ENCODE data around the gene NFAM1. TPM values are rescaled to one million over a fixed set of nuclear protein-coding genes. Genes with fewer than 3 reads are reported as not detected.

The NFAM1 gene
- total and polyA plus RNA-seq, 5 donors from 2014 or later = 0.11 to 0.54 (median 0.12) TPM; not detected in 2

- H3K36me3 Mint-ChIP-seq = no peaks in the 10 kb centered on the region
- no peaks in the 10 kb centered on the region for H3K9me3 ChIP-seq (ENCODE audit: control insufficient read depth in 2 of 2, low read length in 2 of 2)
- no peak overlapping the region for H3K4me3 ChIP-seq (ENCODE audit: low read depth, low read length)
- no peak for ATAC-seq (ENCODE audit: low read depth in 2 of 2)
- H3K27ac ChIP-seq (ENCODE audit: insufficient read depth, low read length, poor library complexity, severe bottlenecking) = no peak overlapping the region
- H3K27ac Mint-ChIP-seq = no peak overlapping the region
- peaks cover 0 to 24% (median 14%) of the 10 kb centered on the region in 4 donors for H3K4me1 Mint-ChIP-seq
- peaks cover 0 to 2% (median 0%) of the 10 kb centered on the region in 7 donors for H3K9me3 Mint-ChIP-seq
- H3K4me1 ChIP-seq (ENCODE audit: control insufficient read depth, insufficient read depth, low read length, poor library complexity, severe bottlenecking) = peaks cover 17% of the 10 kb centered on the region
- H3K4me3 Mint-ChIP-seq = peak overlapping the region in 2 of 4 donors; percentile 9 to 63
- no peaks in the 10 kb centered on the region for H3K36me3 ChIP-seq (ENCODE audit: control insufficient read depth, insufficient read depth, low read length)
- peaks cover 37% of the 10 kb centered on the region for H3K27me3 Mint-ChIP-seq
- H3K27me3 ChIP-seq (ENCODE audit: control insufficient read depth, insufficient read depth, low read length) = peaks cover 13% of the 10 kb centered on the region
- DNase-seq = no peak
Measured at GRCh38 chr22:42371099-42371498, 61.1 kb downstream of the NFAM1 start.

- Mint-ChIP-seq H3K36me3 (no peaks in the 10 kb centered on the region), H3K27me3 (peaks cover 53% of the 10 kb centered on the region), H3K27ac (peak overlapping the region in 2 of 3 donors; percentile 71 to 86), H3K9me3 (peaks cover 0 to 2% (median 0%) of the 10 kb centered on the region in 7 donors), H3K4me1 (peaks cover 0 to 19% (median 12%) of the 10 kb centered on the region in 4 donors), H3K4me3 (peak overlapping the region; percentile 75 to 96 (median 91))
- Histone ChIP-seq H3K27me3 (ENCODE audit: control insufficient read depth, insufficient read depth, low read length) (peaks cover 15% of the 10 kb centered on the region), H3K4me3 (ENCODE audit: low read depth, low read length) (peak overlapping the region; percentile 89), H3K27ac (ENCODE audit: insufficient read depth, low read length, poor library complexity, severe bottlenecking) (no peak overlapping the region), H3K36me3 (ENCODE audit: control insufficient read depth, insufficient read depth, low read length) (no peaks in the 10 kb centered on the region), H3K4me1 (ENCODE audit: control insufficient read depth, insufficient read depth, low read length, poor library complexity, severe bottlenecking) (peaks cover 17% of the 10 kb centered on the region), H3K9me3 (ENCODE audit: control insufficient read depth in 2 of 2, low read length in 2 of 2) (no peaks in the 10 kb centered on the region)
- peak; percentile 82 to 89 (median 82) for DNase-seq
- peak; percentile 96 to 97 for ATAC-seq (ENCODE audit: low read depth in 2 of 2)
Measured at GRCh38 chr22:42369250-42370041, 62.8 kb downstream of the NFAM1 start.

GRCh38 chr22:42368379-42369249 lies 63.6 kb downstream of the NFAM1 start:
- no peak overlapping the region for H3K4me3 ChIP-seq (ENCODE audit: low read depth, low read length)
- Mint-ChIP-seq H3K4me1 (peaks cover 0 to 18% (median 12%) of the 10 kb centered on the region in 4 donors), H3K36me3 (no peaks in the 10 kb centered on the region), H3K9me3 (peaks cover 0 to 2% (median 0%) of the 10 kb centered on the region in 7 donors), H3K27ac (peak overlapping the region in 1 of 3 donors; percentile 71), H3K4me3 (peak overlapping the region; percentile 43 to 93 (median 84)), H3K27me3 (peaks cover 60% of the 10 kb centered on the region)
- H3K9me3 ChIP-seq (ENCODE audit: control insufficient read depth in 2 of 2, low read length in 2 of 2) = no peaks in the 10 kb centered on the region
- H3K27me3 ChIP-seq (ENCODE audit: control insufficient read depth, insufficient read depth, low read length) = peaks cover 15% of the 10 kb centered on the region
- no peaks in the 10 kb centered on the region for H3K36me3 ChIP-seq (ENCODE audit: control insufficient read depth, insufficient read depth, low read length)
- ATAC-seq (ENCODE audit: low read depth in 2 of 2) (peak; percentile 10 to 27), DNase-seq (peak; percentile 24 to 39 (median 36))
- no peak overlapping the region for H3K27ac ChIP-seq (ENCODE audit: insufficient read depth, low read length, poor library complexity, severe bottlenecking)
- peaks cover 17% of the 10 kb centered on the region for H3K4me1 ChIP-seq (ENCODE audit: control insufficient read depth, insufficient read depth, low read length, poor library complexity, severe bottlenecking)

- peaks cover 0 to 2% (median 0%) of the 10 kb centered on the region in 7 donors for H3K9me3 Mint-ChIP-seq
- peaks cover 15% of the 10 kb centered on the region for H3K27me3 ChIP-seq (ENCODE audit: control insufficient read depth, insufficient read depth, low read length)
- no peak overlapping the region for H3K27ac ChIP-seq (ENCODE audit: insufficient read depth, low read length, poor library complexity, severe bottlenecking)
- no peaks in the 10 kb centered on the region for H3K36me3 Mint-ChIP-seq
- H3K4me3 ChIP-seq (ENCODE audit: low read depth, low read length) = no peak overlapping the region
- H3K4me1 ChIP-seq (ENCODE audit: control insufficient read depth, insufficient read depth, low read length, poor library complexity, severe bottlenecking) = peaks cover 17% of the 10 kb centered on the region
- H3K27ac Mint-ChIP-seq = peak overlapping the region in 1 of 3 donors; percentile 74
- no peaks in the 10 kb centered on the region for H3K36me3 ChIP-seq (ENCODE audit: control insufficient read depth, insufficient read depth, low read length)
- peak overlapping the region; percentile 78 to 89 (median 80) for H3K4me3 Mint-ChIP-seq
- peaks cover 60% of the 10 kb centered on the region for H3K27me3 Mint-ChIP-seq
- no peaks in the 10 kb centered on the region for H3K9me3 ChIP-seq (ENCODE audit: control insufficient read depth in 2 of 2, low read length in 2 of 2)
- DNase-seq (no peak), ATAC-seq (ENCODE audit: low read depth in 2 of 2) (no peak)
- peaks cover 0 to 18% (median 12%) of the 10 kb centered on the region in 4 donors for H3K4me1 Mint-ChIP-seq
Measured at GRCh38 chr22:42367980-42368378, 64.2 kb downstream of the NFAM1 start.

GRCh38 chr22:42366806-42367581 lies 65.2 kb downstream of the NFAM1 start:
- Histone ChIP-seq H3K4me3 (ENCODE audit: low read depth, low read length) (no peak overlapping the region), H3K36me3 (ENCODE audit: control insufficient read depth, insufficient read depth, low read length) (no peaks in the 10 kb centered on the region), H3K27ac (ENCODE audit: insufficient read depth, low read length, poor library complexity, severe bottlenecking) (no peak overlapping the region), H3K27me3 (ENCODE audit: control insufficient read depth, insufficient read depth, low read length) (peaks cover 15% of the 10 kb centered on the region), H3K4me1 (ENCODE audit: control insufficient read depth, insufficient read depth, low read length, poor library complexity, severe bottlenecking) (peaks cover 17% of the 10 kb centered on the region), H3K9me3 (ENCODE audit: control insufficient read depth in 2 of 2, low read length in 2 of 2) (no peaks in the 10 kb centered on the region)
- no peak for DNase-seq
- ATAC-seq (ENCODE audit: low read depth in 2 of 2) = no peak
- Mint-ChIP-seq H3K27me3 (peaks cover 65% of the 10 kb centered on the region), H3K4me3 (peak overlapping the region in 3 of 4 donors; percentile 63 to 89 (median 78)), H3K27ac (peak overlapping the region in 1 of 3 donors; percentile 79), H3K4me1 (peaks cover 0 to 18% (median 12%) of the 10 kb centered on the region in 4 donors), H3K36me3 (no peaks in the 10 kb centered on the region), H3K9me3 (peaks cover 0 to 2% (median 0%) of the 10 kb centered on the region in 7 donors)

- Mint-ChIP-seq H3K36me3 (no peaks in the 10 kb centered on the region), H3K27ac (no peak overlapping the region), H3K4me3 (peak overlapping the region in 1 of 4 donors; percentile 63), H3K27me3 (peaks cover 67% of the 10 kb centered on the region), H3K4me1 (peaks cover 0 to 18% (median 12%) of the 10 kb centered on the region in 4 donors), H3K9me3 (peaks cover 0 to 2% (median 0%) of the 10 kb centered on the region in 7 donors)
- Histone ChIP-seq H3K27me3 (ENCODE audit: control insufficient read depth, insufficient read depth, low read length) (peaks cover 15% of the 10 kb centered on the region), H3K4me3 (ENCODE audit: low read depth, low read length) (no peak overlapping the region), H3K9me3 (ENCODE audit: control insufficient read depth in 2 of 2, low read length in 2 of 2) (no peaks in the 10 kb centered on the region), H3K4me1 (ENCODE audit: control insufficient read depth, insufficient read depth, low read length, poor library complexity, severe bottlenecking) (peaks cover 17% of the 10 kb centered on the region), H3K36me3 (ENCODE audit: control insufficient read depth, insufficient read depth, low read length) (no peaks in the 10 kb centered on the region), H3K27ac (ENCODE audit: insufficient read depth, low read length, poor library complexity, severe bottlenecking) (no peak overlapping the region)
- ATAC-seq (ENCODE audit: low read depth in 2 of 2) = no peak
- no peak for DNase-seq
Measured at GRCh38 chr22:42365942-42366695, 66.1 kb downstream of the NFAM1 start.

All from CD4-positive, CD25-positive, alpha-beta regulatory T cell (primary cell).